ENCODE data around the gene GDPD2. TPM values are rescaled to one million over a fixed set of nuclear protein-coding genes. Genes with fewer than 3 reads are reported as not detected.

The GDPD2 gene, protein sequence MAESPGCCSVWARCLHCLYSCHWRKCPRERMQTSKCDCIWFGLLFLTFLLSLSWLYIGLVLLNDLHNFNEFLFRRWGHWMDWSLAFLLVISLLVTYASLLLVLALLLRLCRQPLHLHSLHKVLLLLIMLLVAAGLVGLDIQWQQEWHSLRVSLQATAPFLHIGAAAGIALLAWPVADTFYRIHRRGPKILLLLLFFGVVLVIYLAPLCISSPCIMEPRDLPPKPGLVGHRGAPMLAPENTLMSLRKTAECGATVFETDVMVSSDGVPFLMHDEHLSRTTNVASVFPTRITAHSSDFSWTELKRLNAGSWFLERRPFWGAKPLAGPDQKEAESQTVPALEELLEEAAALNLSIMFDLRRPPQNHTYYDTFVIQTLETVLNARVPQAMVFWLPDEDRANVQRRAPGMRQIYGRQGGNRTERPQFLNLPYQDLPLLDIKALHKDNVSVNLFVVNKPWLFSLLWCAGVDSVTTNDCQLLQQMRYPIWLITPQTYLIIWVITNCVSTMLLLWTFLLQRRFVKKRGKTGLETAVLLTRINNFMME
- total RNA-seq (2022; extraction: Qiagen RNA extraction; ENCODE audit: low read depth): 0.03 to 0.06 TPM in 2 of 5 replicates, not detected in the others

DNA sequence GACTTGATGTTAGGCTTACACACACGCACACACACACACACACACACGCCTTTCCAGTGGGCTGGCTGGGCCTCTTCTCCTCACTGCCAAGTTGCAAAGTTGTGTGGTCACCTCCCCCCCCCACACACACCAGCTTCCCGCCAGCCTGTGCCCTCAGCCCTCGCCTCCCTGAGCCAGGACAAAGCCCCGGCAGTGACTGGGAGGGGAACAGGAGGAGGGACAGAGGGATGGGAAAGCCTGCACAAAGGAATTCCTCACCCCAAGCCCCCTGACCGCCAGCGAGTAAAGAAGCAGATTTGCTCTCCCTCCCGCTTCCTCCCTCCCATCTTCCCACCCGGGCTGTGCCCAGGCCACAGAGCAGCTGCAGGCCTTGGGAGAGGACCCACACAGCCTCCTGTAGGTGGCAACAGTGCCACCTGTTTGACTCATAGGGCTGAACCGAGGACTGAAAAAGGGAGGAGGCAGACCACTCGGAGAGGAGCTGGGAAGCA lies at the start of gene GDPD2:
GDPD2 (plus strand) TSS at position 464 of the 491 bp plus-strand sequence. CDS start 1,671 bp downstream, outside the sequence.

GRCh38 chrX:70444326-70444945 lies 21.3 kb downstream of the GDPD2 start, which contains the start of gene DLG3:
Gene DLG3, plus strand, starts transcription at chrX:70444835. Its CDS starts 367 bp downstream, at chrX:70445202.

Other genes with a start within 250 kb of the GDPD2 start
- gene DGAT2L6, start 245.8 kb upstream of the GDPD2 start, total RNA-seq (2022; extraction: Qiagen RNA extraction; ENCODE audit: low read depth): not detected in 5 replicates
- gene AWAT1, start 188.7 kb upstream of the GDPD2 start, total RNA-seq (2022; extraction: Qiagen RNA extraction; ENCODE audit: low read depth): not detected in 5 replicates
- 0.05 TPM in 1 of 5 replicates, not detected in the others for gene P2RY4, start 163.1 kb upstream of the GDPD2 start, total RNA-seq (2022; extraction: Qiagen RNA extraction; ENCODE audit: low read depth)
- gene ARR3, start 155.0 kb upstream of the GDPD2 start, total RNA-seq (2022; extraction: Qiagen RNA extraction; ENCODE audit: low read depth): not detected in 5 replicates
- gene RAB41, start 141.1 kb upstream of the GDPD2 start, total RNA-seq (2022; extraction: Qiagen RNA extraction; ENCODE audit: low read depth): not detected in 5 replicates
- gene PDZD11, start 133.4 kb upstream of the GDPD2 start, total RNA-seq (2022; extraction: Qiagen RNA extraction; ENCODE audit: low read depth): 86.7 to 108 TPM (median 89.1 TPM) in 5 replicates
- gene KIF4A, start 133.2 kb upstream of the GDPD2 start, total RNA-seq (2022; extraction: Qiagen RNA extraction; ENCODE audit: low read depth): 23.3 to 32.5 TPM (median 31.5 TPM) in 5 replicates
- gene DLG3, start 21.5 kb downstream of the GDPD2 start, total RNA-seq (2022; extraction: Qiagen RNA extraction; ENCODE audit: low read depth): 1.9 to 4.2 TPM (median 2.3 TPM) in 5 replicates

All from A549 treated with DMSO at 1 μM for 4 hours (cell line).